GM19395 (cell line): ENCODE results near the gene NGEF.
"Not testable (repeated sequence)": the region's sequence is repeated elsewhere in the genome, so short reads cannot be mapped to it uniquely, and the experiment has no call there.

ENCODE experiments used
- ATAC-seq: cut with Tn5 transposase; IDR thresholded peaks from one replicate; pipeline ENCODE4 v1.9.1; 2021; ENCODE audit warnings: mild to moderate bottlenecking, moderate library complexity; ENCODE audit not compliant: unreplicated experiment

NGEF gene, protein sequence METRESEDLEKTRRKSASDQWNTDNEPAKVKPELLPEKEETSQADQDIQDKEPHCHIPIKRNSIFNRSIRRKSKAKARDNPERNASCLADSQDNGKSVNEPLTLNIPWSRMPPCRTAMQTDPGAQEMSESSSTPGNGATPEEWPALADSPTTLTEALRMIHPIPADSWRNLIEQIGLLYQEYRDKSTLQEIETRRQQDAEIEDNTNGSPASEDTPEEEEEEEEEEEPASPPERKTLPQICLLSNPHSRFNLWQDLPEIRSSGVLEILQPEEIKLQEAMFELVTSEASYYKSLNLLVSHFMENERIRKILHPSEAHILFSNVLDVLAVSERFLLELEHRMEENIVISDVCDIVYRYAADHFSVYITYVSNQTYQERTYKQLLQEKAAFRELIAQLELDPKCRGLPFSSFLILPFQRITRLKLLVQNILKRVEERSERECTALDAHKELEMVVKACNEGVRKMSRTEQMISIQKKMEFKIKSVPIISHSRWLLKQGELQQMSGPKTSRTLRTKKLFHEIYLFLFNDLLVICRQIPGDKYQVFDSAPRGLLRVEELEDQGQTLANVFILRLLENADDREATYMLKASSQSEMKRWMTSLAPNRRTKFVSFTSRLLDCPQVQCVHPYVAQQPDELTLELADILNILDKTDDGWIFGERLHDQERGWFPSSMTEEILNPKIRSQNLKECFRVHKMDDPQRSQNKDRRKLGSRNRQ

GRCh38 chr2:233013027-233013461, at the start of gene NGEF:
Gene NGEF, minus strand, starts transcription at chr2:233013256. Its CDS starts 38,366 bp downstream, at chr2:232974890.
- no peak for ATAC-seq

DNA sequence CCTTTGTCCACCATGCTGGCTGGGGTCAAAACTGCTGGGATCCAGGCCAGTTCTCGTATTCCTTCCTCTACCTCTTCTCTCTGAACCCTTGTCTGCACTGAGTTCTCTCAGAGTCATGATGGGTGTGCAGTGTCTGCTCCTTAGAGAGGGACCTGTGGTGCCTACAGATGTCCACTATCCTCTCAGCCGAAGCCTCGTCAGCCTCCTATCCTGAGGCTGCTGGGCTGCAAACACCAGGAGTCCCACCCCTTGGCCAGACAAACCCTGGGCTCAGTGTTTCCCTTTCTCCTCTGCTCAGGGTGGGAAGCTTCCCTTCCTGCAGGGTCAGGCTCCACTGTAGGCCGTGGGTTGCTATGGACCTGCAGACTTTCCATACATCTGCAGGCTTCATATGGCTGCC, 49.4 kb upstream of the NGEF start:
- ATAC-seq = no peak

GRCh38 chr2:233061591-233062450, 48.8 kb upstream of the NGEF start:
- ATAC-seq = peak; percentile 40

DNA sequence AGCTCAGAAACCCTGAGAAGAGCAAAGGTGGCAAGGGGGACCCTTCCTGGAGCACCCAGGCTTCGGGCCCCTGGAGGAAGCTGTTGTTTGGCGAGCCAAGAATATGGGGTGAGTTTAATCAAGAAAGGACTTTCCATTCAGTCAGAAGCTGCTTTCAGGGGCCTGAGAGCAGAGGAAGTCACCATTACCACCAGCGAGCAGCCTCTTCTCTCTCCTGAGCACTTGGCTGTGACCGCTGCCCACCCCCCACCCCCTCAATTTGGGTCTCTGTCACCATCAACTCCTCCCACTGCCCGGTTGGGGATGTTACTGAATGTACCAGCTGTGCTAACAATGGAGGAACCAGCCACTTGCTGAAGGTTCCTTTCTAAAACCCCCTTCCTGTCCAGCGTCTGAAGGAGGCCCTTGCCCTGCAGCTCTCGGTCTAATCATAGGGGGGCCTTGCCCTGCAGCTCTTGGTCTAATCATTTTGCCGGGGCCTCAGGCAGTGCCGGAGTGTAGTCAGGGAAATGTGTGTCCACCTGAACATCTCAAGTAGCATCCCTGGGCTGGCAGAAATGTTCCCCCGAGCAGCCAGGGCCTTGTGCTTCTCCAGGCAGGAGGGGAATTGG, 48.0 kb upstream of the NGEF start:
- peak; percentile 21 for ATAC-seq

GRCh38 chr2:233060501-233060979, 47.5 kb upstream of the NGEF start:
- ATAC-seq = peak; percentile 2

GRCh38 chr2:233059797-233060500, 46.9 kb upstream of the NGEF start, which contains the start of gene INPP5D:
Gene INPP5D, plus strand, starts transcription at chr2:233060342. Its CDS starts 137 bp downstream, at chr2:233060479.
- ATAC-seq = peak; percentile 49

DNA sequence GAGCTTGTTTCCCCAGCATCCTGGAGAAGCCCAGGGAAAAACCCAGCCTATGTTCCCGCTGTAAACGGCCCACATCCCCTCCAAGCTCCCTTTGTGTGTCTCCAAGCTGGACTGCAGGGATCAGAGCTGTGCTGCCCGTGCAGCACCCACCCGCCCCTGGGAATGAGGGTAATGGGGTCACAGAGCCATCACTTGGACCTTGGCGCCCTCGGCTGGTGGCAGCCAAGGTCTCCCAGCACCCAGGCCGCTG, 46.4 kb upstream of the NGEF start:
- no peak for ATAC-seq

GRCh38 chr2:233058717-233059546, 45.9 kb upstream of the NGEF start:
- no peak for ATAC-seq

GRCh38 chr2:233056961-233057605, 44.0 kb upstream of the NGEF start:
- no peak for ATAC-seq

- ATAC-seq = no peak
These were observed 42.3 kb upstream of the NGEF start for GRCh38 chr2:233055362-233055761.

DNA sequence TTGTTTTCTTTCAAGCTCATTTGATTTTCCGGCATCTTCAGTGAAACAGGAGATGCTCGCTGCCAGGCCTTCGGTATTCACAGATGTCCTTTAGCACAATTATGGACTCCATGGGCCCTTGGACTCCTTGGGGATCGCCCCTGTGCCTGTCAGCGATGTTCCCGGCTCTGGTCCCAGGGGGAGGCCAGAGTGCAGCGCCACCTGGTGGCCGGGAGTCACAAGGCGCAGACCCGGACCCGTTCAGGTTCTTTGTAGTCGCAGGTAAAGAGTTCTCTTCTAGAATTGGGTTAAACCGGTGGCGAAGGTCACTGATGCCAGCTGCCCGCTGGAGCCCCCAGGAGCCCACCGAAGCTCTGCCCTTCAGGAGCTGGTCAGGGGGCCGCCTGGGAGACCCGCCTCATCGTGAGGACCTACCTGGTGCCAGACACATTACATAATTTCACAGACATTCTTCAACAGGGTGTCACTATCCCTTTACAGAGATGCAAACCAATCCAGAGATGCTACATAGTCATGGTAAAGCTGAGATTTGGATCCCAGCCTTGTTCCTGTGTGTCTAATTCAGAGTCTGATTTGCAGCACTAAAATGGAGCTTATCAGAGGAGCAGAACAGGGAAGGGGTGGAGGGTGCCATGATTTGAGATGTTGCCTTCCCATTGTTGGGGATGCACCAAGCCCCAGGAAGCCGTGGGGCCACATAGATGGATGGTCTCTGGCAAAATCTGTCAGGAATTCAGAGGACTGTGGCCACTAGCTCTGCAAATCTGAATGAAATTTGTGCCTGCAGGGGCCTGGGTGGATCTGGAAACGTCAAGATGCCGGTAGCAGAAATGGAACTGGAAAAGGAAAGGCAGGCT, 41.1 kb upstream of the NGEF start:
- ATAC-seq = no peak

DNA sequence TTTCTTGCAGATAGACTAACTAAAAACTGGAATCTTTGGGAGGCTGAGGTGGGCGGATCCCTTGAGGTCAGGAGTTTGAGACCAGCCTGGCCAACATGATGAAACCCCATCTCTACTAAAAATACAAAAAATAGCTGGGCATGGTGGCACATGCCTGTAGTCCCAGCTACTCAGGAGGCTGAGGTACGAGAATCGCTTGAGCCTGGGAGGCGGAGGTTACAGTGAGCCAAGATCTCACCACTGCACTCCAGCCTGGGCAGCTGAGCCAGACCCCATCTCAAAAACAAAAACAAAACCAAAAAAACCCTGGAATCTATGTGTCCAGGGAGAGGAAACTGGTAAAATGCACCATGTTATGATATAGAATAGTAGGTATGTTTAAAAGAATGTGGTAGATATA, 39.5 kb upstream of the NGEF start:
- ATAC-seq = not testable (repeated sequence)

GRCh38 chr2:233051241-233052149, 38.4 kb upstream of the NGEF start:
- no peak for ATAC-seq

DNA sequence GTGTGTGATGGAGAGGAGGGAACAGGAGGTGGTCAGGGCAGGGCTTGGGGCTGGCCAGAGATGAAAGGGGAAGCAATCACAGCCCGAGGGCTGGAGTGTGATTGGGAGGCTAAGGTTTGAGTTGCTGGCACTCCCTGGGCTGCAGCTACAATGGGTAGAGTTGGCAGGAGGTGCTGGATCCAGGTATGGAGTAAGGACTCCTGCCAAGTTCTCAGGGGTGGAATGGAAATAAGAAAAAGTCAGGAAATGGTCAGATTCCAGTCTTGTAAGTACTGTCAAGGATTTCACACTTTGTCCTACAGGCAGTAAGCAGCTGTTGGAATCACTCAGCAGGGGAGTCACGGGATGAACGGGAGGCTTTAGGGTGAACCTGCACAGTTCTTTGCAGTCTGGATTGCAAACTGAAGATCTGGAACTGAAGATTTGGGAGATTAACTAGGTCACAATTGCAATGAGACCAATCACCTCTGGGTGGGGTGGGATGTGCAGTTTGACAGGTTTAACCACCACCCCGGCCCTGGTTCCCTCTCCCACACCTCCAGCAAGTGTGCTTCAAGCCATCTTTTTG, 36.2 kb upstream of the NGEF start:
- no peak for ATAC-seq

GRCh38 chr2:233048569-233049193, 35.6 kb upstream of the NGEF start:
- no peak for ATAC-seq

- no peak for ATAC-seq
These were observed 34.6 kb upstream of the NGEF start for GRCh38 chr2:233047667-233048066.
